ENCODE results near the gene BCAS3. TPM values are rescaled to one million over a fixed set of nuclear protein-coding genes. Genes with fewer than 3 reads are reported as not detected.

BCAS3 gene
- total RNA-seq, 1 experiment from 2014 or later = 31.0 TPM

- DNase-seq (ENCODE audit: low spot score) = no peak
Measured at GRCh38 chr17:61395983-61396585, 718.4 kb downstream of the BCAS3 start.

GRCh38 chr17:61396586-61397085 is 719.0 kb downstream of the BCAS3 start:
- DNase-seq (ENCODE audit: low spot score) = no peak

- no peak for DNase-seq (ENCODE audit: low spot score)
Measured at GRCh38 chr17:61397086-61397842, 719.6 kb downstream of the BCAS3 start.

GRCh38 chr17:61398721-61399130 is 721.1 kb downstream of the BCAS3 start:
- no peak for DNase-seq (ENCODE audit: low spot score)

- DNase-seq (ENCODE audit: low spot score) = peak; percentile 84
Measured at GRCh38 chr17:61399131-61400065, 721.7 kb downstream of the BCAS3 start, which contains the start of gene TBX2. TSS of gene TBX2 (plus strand) at chr17:61399843. CDS start at chr17:61400177, 334 bp downstream.

DNA sequence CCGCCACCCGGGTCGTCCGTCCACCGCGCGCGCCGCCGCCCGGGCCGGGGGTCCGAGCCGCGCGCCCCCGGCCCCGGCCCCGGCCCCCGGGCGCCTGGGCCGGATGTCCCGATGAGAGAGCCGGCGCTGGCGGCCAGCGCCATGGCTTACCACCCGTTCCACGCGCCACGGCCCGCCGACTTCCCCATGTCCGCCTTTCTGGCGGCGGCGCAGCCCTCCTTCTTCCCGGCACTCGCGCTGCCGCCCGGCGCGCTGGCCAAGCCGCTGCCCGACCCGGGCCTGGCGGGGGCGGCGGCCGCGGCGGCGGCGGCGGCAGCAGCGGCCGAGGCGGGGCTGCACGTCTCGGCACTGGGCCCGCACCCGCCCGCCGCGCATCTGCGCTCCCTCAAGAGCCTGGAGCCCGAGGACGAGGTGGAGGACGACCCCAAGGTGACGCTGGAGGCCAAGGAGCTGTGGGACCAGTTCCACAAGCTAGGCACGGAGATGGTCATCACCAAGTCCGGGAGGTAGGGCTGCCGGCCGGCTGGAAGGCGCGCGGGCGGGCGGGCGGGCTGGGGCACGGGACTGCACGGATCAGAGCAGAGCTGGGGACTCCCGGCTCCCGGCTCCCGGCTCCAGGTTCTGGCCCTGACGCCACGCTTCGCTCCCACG is 722.5 kb downstream of the BCAS3 start:
- DNase-seq (ENCODE audit: low spot score) = no peak

DNA sequence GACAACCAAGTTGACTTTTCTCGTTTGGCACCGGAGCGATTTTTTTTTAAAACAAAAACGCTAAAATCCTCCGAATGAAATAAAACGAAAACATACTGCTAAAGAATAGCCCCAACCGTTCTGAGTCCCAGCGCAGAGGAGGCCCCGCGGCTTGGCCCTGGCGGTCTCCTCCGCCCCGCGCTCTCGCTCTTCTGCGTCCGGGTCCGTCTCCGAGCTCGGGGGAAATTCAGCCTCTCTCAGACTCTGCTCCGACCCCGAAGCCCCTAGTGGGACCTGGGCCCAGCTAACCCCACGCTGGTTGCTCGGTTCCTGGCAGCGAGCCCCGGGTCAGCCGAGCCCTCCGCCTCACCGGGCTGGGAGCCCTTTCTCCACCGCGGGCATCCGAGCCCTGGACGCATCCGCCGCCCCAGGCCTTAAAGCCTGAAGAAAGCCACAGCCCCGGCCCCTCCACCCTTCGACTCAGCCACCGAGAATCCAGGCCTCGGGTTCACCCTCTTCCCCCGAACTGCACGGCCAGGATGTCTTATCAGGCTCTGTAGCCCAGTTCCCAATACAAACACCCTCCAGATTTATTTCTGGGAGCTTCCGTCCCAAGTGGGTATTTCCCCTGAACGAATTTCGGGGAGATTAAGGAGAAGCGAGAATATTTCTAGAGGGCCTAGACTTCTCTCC is 723.2 kb downstream of the BCAS3 start:
- no peak for DNase-seq (ENCODE audit: low spot score)

- no peak for DNase-seq (ENCODE audit: low spot score)
Measured at GRCh38 chr17:61401389-61402072, 723.9 kb downstream of the BCAS3 start.

- DNase-seq (ENCODE audit: low spot score) = no peak
Measured at GRCh38 chr17:61402073-61402541, 724.5 kb downstream of the BCAS3 start.

- DNase-seq (ENCODE audit: low spot score) = no peak
Measured at GRCh38 chr17:61402978-61403800, 725.5 kb downstream of the BCAS3 start.

DNA sequence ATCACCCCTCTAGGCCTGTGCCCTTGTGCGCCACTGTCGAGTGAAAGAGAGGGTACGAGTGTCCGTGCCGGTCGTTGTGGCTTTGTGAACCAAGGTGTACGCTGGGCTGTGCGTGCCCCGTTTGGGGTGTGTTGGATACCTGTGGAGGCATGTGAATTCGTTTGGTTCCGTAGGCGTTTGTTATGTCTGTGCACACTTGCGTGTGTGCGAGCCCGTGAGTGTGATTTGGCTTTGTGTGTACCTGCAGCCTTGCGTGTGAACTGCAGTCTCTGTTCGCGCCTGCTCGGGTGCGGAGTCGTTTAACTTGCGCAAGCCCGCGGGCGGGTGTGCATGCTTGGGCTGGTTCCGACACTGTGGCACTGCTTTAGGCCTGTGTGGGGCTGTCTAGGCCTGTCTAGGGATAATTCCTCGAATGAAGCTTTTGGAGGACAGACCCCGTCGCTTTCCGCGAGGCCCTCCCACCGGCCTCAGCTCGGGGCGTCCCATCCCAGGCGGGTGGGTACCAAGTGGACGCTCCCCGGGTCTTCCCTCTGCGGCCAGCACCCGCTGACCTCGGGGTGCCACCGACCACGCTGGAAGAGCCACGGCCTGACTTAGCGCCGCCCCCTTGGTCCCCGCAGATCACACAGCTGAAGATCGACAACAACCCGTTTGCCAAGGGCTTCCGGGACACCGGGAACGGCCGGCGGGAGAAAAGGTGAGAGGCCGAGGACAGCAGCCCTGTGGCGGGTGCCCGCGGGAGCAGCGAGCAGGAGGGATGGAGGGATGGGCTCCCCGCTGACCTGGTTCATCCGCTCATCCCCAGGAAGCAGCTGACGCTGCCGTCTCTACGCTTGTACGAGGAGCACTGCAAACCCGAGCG is 726.4 kb downstream of the BCAS3 start:
- DNase-seq (ENCODE audit: low spot score) = no peak

GRCh38 chr17:61404663-61404912 is 726.9 kb downstream of the BCAS3 start:
- no peak for DNase-seq (ENCODE audit: low spot score)

DNA sequence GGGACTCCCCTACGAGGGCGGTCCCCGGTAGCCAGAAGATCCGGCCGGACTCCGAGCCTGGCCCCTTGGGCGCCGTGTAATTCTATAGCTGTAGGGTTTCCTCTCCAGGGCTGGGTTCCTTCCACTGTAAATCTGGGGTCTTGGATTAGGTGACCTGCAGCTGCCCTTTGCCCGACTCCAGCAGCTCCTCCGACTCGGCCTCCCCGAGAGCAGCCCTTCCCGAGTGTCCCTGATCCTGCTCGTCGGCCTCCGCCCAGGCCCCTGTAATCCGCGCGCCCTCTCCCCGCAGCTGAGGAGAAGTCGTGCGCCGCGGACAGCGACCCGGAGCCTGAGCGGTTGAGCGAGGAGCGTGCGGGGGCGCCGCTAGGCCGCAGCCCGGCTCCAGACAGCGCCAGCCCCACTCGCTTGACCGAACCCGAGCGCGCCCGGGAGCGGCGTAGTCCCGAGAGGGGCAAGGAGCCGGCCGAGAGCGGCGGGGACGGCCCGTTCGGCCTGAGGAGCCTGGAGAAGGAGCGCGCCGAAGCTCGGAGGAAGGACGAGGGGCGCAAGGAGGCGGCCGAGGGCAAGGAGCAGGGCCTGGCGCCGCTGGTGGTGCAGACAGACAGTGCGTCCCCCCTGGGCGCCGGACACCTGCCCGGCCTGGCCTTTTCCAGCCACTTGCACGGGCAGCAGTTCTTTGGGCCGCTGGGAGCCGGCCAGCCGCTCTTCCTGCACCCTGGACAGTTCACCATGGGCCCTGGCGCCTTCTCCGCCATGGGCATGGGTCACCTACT is 727.4 kb downstream of the BCAS3 start:
- no peak for DNase-seq (ENCODE audit: low spot score)

DNA sequence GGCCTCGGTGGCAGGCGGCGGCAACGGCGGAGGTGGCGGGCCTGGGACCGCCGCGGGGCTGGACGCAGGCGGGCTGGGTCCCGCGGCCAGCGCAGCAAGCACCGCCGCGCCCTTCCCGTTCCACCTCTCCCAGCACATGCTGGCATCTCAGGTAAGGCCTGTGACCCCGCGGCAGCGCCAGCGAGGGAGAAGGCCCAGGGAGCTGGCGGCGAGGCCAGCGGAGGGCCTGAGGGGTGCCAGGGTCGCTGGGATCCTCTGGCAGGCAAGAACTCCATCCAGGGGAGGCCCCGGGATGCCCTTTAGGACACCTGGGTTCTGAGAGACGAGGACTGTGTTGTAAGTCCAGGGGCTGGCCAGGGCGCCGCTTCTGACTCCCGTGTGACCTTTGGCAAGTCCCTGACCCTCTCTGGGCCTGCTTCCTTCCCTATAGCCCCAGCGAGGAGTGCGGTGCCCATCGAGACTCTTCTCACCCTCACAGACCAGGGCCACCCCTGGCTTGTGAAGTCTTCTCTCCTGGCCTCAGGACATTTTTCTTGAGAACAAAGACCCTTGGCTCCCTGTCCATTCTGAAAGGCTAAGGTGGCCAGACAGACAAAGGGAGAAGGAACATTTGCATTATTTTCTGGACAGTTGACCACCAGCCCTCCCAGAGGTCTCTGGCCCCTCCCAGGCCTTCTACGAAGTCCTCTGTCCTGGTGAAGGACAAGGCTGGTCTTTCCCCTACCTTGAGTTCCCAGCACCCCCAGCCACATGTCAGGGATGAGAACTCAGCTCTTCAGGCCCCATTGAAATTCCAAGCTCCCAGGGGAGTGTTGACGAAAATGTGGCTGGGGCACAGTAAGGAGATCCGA is 728.3 kb downstream of the BCAS3 start:
- DNase-seq (ENCODE audit: low spot score) = no peak

- DNase-seq (ENCODE audit: low spot score) = no peak
Measured at GRCh38 chr17:61406537-61406845, 728.8 kb downstream of the BCAS3 start.

DNA sequence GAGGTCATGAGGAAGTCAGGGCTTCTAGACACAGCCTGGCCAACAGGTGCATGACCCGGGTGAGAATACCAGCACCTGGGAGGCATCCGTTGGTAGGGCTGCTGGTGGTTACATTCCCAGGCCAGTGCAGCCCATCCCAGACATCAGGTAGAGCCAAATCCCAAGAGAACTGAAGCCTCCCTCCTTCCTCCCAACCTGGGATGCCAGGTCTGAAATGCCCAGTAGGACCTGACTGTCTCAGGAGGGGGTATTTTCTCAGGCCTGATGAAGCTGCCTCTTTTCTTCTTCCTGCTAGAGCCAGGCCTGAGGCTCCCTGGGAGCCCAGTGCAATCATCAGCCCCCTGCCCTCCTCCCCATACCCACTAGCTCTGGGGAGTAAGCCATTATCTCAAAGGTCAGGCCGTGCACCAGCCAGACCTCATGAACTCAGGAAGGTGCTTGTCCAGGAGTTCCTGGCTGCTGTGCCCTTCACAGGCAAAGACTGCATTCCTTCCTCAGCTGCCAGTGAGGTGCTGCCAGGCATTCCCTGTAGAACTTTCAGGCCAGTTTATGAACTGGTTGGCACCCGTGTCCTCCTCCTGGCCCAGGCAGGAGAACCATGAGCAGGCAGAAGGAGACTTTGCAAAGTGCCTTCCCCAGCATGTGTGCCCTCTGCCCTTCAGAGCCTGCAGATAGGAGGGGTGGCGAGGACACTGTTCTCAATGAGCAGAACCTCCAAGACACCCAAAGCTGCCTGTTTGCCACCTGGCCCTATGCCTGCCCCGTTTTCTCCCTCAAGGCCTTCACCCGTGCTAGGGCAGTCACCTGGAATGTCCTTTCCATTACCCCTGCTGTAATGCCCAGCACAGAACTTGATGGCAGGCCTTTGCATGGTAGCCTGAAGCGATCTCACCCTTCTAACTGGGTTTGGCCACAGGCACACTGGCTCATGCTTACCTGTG is 729.6 kb downstream of the BCAS3 start:
- no peak for DNase-seq (ENCODE audit: low spot score)

Data from A172 (cell line).